ENCODE data around the gene UCN2. TPM values are rescaled to one million over a fixed set of nuclear protein-coding genes. Genes with fewer than 3 reads are reported as not detected.

UCN2 gene
- total and polyA plus RNA-seq, 9 donors = 0.08 to 0.95 (median 0.09) TPM; not detected in 4

- Histone ChIP-seq H3K9me3 (replicated peaks; ENCODE audit: control insufficient read depth, low read depth, low read length) (no peaks in the 10 kb centered on the region), H3K27ac (ENCODE audit: low read length) (no peak overlapping the region), H3K27me3 (ENCODE audit: control insufficient read depth, insufficient read depth, low read length) (no peaks in the 10 kb centered on the region), H3K4me1 (ENCODE audit: control insufficient read depth, insufficient read depth, low read length) (no peaks in the 10 kb centered on the region), H3K4me3 (ENCODE audit: low read length) (no peak overlapping the region), H3K36me3 (ENCODE audit: control insufficient read depth, insufficient read depth, low read length) (peaks cover 12% of the 10 kb centered on the region)
- WGBS (ENCODE audit: insufficient coverage) = 90% methylated on average over 6 of the region's 9 CpGs
- no peak for DNase-seq
Observed at GRCh38 chr3:48524970-48525369, 38.6 kb downstream of the UCN2 start.

- H3K4me1 ChIP-seq (ENCODE audit: control insufficient read depth, insufficient read depth, low read length) = no peaks in the 10 kb centered on the region
- no peaks in the 10 kb centered on the region for H3K9me3 ChIP-seq (replicated peaks; ENCODE audit: control insufficient read depth, low read depth, low read length)
- 89% methylated on average over 3 of the region's 6 CpGs for WGBS (ENCODE audit: insufficient coverage)
- no peak for DNase-seq
- peaks cover 7% of the 10 kb centered on the region for H3K36me3 ChIP-seq (ENCODE audit: control insufficient read depth, insufficient read depth, low read length)
- no peak overlapping the region for H3K4me3 ChIP-seq (ENCODE audit: low read length)
- no peaks in the 10 kb centered on the region for H3K27me3 ChIP-seq (ENCODE audit: control insufficient read depth, insufficient read depth, low read length)
- no peak overlapping the region for H3K27ac ChIP-seq (ENCODE audit: low read length)
Observed at GRCh38 chr3:48521635-48522034, 41.9 kb downstream of the UCN2 start.

- no peak overlapping the region for H3K4me3 ChIP-seq (ENCODE audit: low read length)
- no peaks in the 10 kb centered on the region for H3K9me3 ChIP-seq (replicated peaks; ENCODE audit: control insufficient read depth, low read depth, low read length)
- H3K4me1 ChIP-seq (ENCODE audit: control insufficient read depth, insufficient read depth, low read length) = no peaks in the 10 kb centered on the region
- 95% methylated on average over 9 of the region's 9 CpGs for WGBS (ENCODE audit: insufficient coverage)
- H3K27me3 ChIP-seq (ENCODE audit: control insufficient read depth, insufficient read depth, low read length) = no peaks in the 10 kb centered on the region
- DNase-seq = no peak
- H3K36me3 ChIP-seq (ENCODE audit: control insufficient read depth, insufficient read depth, low read length) = peaks cover 7% of the 10 kb centered on the region
- no peak overlapping the region for H3K27ac ChIP-seq (ENCODE audit: low read length)
Observed at GRCh38 chr3:48519277-48519643, 44.3 kb downstream of the UCN2 start.

- DNase-seq = no peak
- Histone ChIP-seq H3K4me1 (ENCODE audit: control insufficient read depth, insufficient read depth, low read length) (no peaks in the 10 kb centered on the region), H3K27ac (ENCODE audit: low read length) (no peak overlapping the region), H3K27me3 (ENCODE audit: control insufficient read depth, insufficient read depth, low read length) (no peaks in the 10 kb centered on the region), H3K36me3 (ENCODE audit: control insufficient read depth, insufficient read depth, low read length) (peaks cover 7% of the 10 kb centered on the region), H3K4me3 (ENCODE audit: low read length) (no peak overlapping the region), H3K9me3 (replicated peaks; ENCODE audit: control insufficient read depth, low read depth, low read length) (no peaks in the 10 kb centered on the region)
- 61% methylated on average over 10 of the region's 12 CpGs for WGBS (ENCODE audit: insufficient coverage)
Observed at GRCh38 chr3:48518638-48519276, 44.8 kb downstream of the UCN2 start.

- no peaks in the 10 kb centered on the region for H3K9me3 ChIP-seq (replicated peaks; ENCODE audit: control insufficient read depth, low read depth, low read length)
- no peak for DNase-seq
- no peaks in the 10 kb centered on the region for H3K27me3 ChIP-seq (ENCODE audit: control insufficient read depth, insufficient read depth, low read length)
- H3K36me3 ChIP-seq (ENCODE audit: control insufficient read depth, insufficient read depth, low read length) = peaks cover 3% of the 10 kb centered on the region
- no peak overlapping the region for H3K4me3 ChIP-seq (ENCODE audit: low read length)
- WGBS (ENCODE audit: insufficient coverage) = 92% methylated on average over 4 of the region's 6 CpGs
- no peaks in the 10 kb centered on the region for H3K4me1 ChIP-seq (ENCODE audit: control insufficient read depth, insufficient read depth, low read length)
- no peak overlapping the region for H3K27ac ChIP-seq (ENCODE audit: low read length)
Observed at GRCh38 chr3:48518069-48518468, 45.5 kb downstream of the UCN2 start.

- Histone ChIP-seq H3K9me3 (replicated peaks; ENCODE audit: control insufficient read depth, low read depth, low read length) (no peaks in the 10 kb centered on the region), H3K36me3 (ENCODE audit: control insufficient read depth, insufficient read depth, low read length) (peaks cover 3% of the 10 kb centered on the region), H3K27ac (ENCODE audit: low read length) (no peak overlapping the region), H3K27me3 (ENCODE audit: control insufficient read depth, insufficient read depth, low read length) (no peaks in the 10 kb centered on the region), H3K4me1 (ENCODE audit: control insufficient read depth, insufficient read depth, low read length) (no peaks in the 10 kb centered on the region), H3K4me3 (ENCODE audit: low read length) (no peak overlapping the region)
- no peak for DNase-seq
- 66% methylated on average over 4 of the region's 8 CpGs for WGBS (ENCODE audit: insufficient coverage)
Observed at GRCh38 chr3:48516571-48516970, 47.0 kb downstream of the UCN2 start.

GRCh38 chr3:48514431-48515227 lies 49.0 kb downstream of the UCN2 start:
- no peak overlapping the region for H3K4me3 ChIP-seq (ENCODE audit: low read length)
- WGBS (ENCODE audit: insufficient coverage) = 83% methylated on average over 3 of the region's 8 CpGs
- no peaks in the 10 kb centered on the region for H3K4me1 ChIP-seq (ENCODE audit: control insufficient read depth, insufficient read depth, low read length)
- no peaks in the 10 kb centered on the region for H3K27me3 ChIP-seq (ENCODE audit: control insufficient read depth, insufficient read depth, low read length)
- no peaks in the 10 kb centered on the region for H3K9me3 ChIP-seq (replicated peaks; ENCODE audit: control insufficient read depth, low read depth, low read length)
- no peak for DNase-seq
- no peaks in the 10 kb centered on the region for H3K36me3 ChIP-seq (ENCODE audit: control insufficient read depth, insufficient read depth, low read length)
- H3K27ac ChIP-seq (ENCODE audit: low read length) = no peak overlapping the region

Other genes with a start within 250 kb of the UCN2 start
- gene SPINK8, start 230.1 kb downstream of the UCN2 start, total RNA-seq = not detected
- under 1 TPM in 1 of 8 donors, not detected in 7; 0.49 TPM for gene SPINK8, start 230.1 kb downstream of the UCN2 start, polyA plus RNA-seq (ENCODE audit: insufficient read depth in 1 of 8, insufficient read length in 8 of 8, low replicate concordance in 1 of 8)
- 0.09 TPM for gene FBXW12, start 191.6 kb downstream of the UCN2 start, total RNA-seq
- under 1 TPM in 6 of 8 donors, not detected in 2; 0.05 to 0.30 (median 0.18) TPM for gene FBXW12, start 191.6 kb downstream of the UCN2 start, polyA plus RNA-seq (ENCODE audit: insufficient read depth in 1 of 8, insufficient read length in 8 of 8, low replicate concordance in 1 of 8)
- 11.3 TPM for gene PLXNB1, start 133.7 kb downstream of the UCN2 start, total RNA-seq
- gene PLXNB1, start 133.7 kb downstream of the UCN2 start, polyA plus RNA-seq (ENCODE audit: insufficient read depth in 1 of 8, insufficient read length in 8 of 8, low replicate concordance in 1 of 8) = 10 to 100 TPM; 11.1 to 33.4 (median 21.6) TPM
- 12.6 TPM for gene CCDC51, start 123.7 kb downstream of the UCN2 start, total RNA-seq
- gene CCDC51, start 123.7 kb downstream of the UCN2 start, polyA plus RNA-seq (ENCODE audit: insufficient read depth in 1 of 8, insufficient read length in 8 of 8, low replicate concordance in 1 of 8) = 10 to 100 TPM; 11.2 to 17.9 (median 13.3) TPM
- gene TMA7, start 123.5 kb downstream of the UCN2 start, total RNA-seq = 391 TPM
- 100 to 1,000 TPM; 170 to 268 (median 207) TPM for gene TMA7, start 123.5 kb downstream of the UCN2 start, polyA plus RNA-seq (ENCODE audit: insufficient read depth in 1 of 8, insufficient read length in 8 of 8, low replicate concordance in 1 of 8)
- gene ATRIP, start 117.0 kb downstream of the UCN2 start, total RNA-seq = 6.5 TPM
- 1 to 10 TPM; 7.1 to 9.6 (median 7.8) TPM for gene ATRIP, start 117.0 kb downstream of the UCN2 start, polyA plus RNA-seq (ENCODE audit: insufficient read depth in 1 of 8, insufficient read length in 8 of 8, low replicate concordance in 1 of 8)
- 55.1 TPM for gene SHISA5, start 59.6 kb downstream of the UCN2 start, total RNA-seq
- 10 to 100 TPM; 60.9 to 91.3 (median 74.6) TPM for gene SHISA5, start 59.6 kb downstream of the UCN2 start, polyA plus RNA-seq (ENCODE audit: insufficient read depth in 1 of 8, insufficient read length in 8 of 8, low replicate concordance in 1 of 8)
- gene PFKFB4, start 7.0 kb downstream of the UCN2 start, total RNA-seq = 5.5 TPM
- gene PFKFB4, start 7.0 kb downstream of the UCN2 start, polyA plus RNA-seq (ENCODE audit: insufficient read depth in 1 of 8, insufficient read length in 8 of 8, low replicate concordance in 1 of 8) = 1 to 10 TPM; 3.7 to 5.9 (median 4.7) TPM
- gene COL7A1, start 31.5 kb upstream of the UCN2 start, total RNA-seq = 4.2 TPM
- gene COL7A1, start 31.5 kb upstream of the UCN2 start, polyA plus RNA-seq (ENCODE audit: insufficient read depth in 1 of 8, insufficient read length in 8 of 8, low replicate concordance in 1 of 8) = 10 to 100 TPM in 1 of 8 donors, 1 to 10 TPM in 7; 3.1 to 37.0 (median 7.8) TPM
- 138 TPM for gene UQCRC1, start 45.9 kb upstream of the UCN2 start, total RNA-seq
- 100 to 1,000 TPM; 167 to 201 (median 195) TPM for gene UQCRC1, start 45.9 kb upstream of the UCN2 start, polyA plus RNA-seq (ENCODE audit: insufficient read depth in 1 of 8, insufficient read length in 8 of 8, low replicate concordance in 1 of 8)
- gene TMEM89, start 58.0 kb upstream of the UCN2 start, total RNA-seq = not detected
- gene TMEM89, start 58.0 kb upstream of the UCN2 start, polyA plus RNA-seq (ENCODE audit: insufficient read depth in 1 of 8, insufficient read length in 8 of 8, low replicate concordance in 1 of 8) = not detected
- gene SLC26A6, start 71.7 kb upstream of the UCN2 start, total RNA-seq = 9.8 TPM
- 10 to 100 TPM in 4 of 8 donors, 1 to 10 TPM in 4; 7.9 to 12.6 (median 9.4) TPM for gene SLC26A6, start 71.7 kb upstream of the UCN2 start, polyA plus RNA-seq (ENCODE audit: insufficient read depth in 1 of 8, insufficient read length in 8 of 8, low replicate concordance in 1 of 8)
- 0.22 TPM for gene CELSR3, start 99.1 kb upstream of the UCN2 start, total RNA-seq
- gene CELSR3, start 99.1 kb upstream of the UCN2 start, polyA plus RNA-seq (ENCODE audit: insufficient read depth in 1 of 8, insufficient read length in 8 of 8, low replicate concordance in 1 of 8) = 1 to 10 TPM in 1 of 8 donors, under 1 TPM in 7; 0.30 to 1.1 (median 0.50) TPM
- gene NCKIPSD, start 122.1 kb upstream of the UCN2 start, total RNA-seq = 5.9 TPM
- 10 to 100 TPM in 2 of 8 donors, 1 to 10 TPM in 6; 6.0 to 10.9 (median 8.9) TPM for gene NCKIPSD, start 122.1 kb upstream of the UCN2 start, polyA plus RNA-seq (ENCODE audit: insufficient read depth in 1 of 8, insufficient read length in 8 of 8, low replicate concordance in 1 of 8)
- gene IP6K2, start 153.4 kb upstream of the UCN2 start, total RNA-seq = 62.8 TPM
- 10 to 100 TPM; 70.7 to 93.8 (median 79.0) TPM for gene IP6K2, start 153.4 kb upstream of the UCN2 start, polyA plus RNA-seq (ENCODE audit: insufficient read depth in 1 of 8, insufficient read length in 8 of 8, low replicate concordance in 1 of 8)

All from muscle of leg (tissue), 11 donors.